ENCODE measurements around the gene PCNT. TPM values are rescaled to one million over a fixed set of nuclear protein-coding genes. Genes with fewer than 3 reads are reported as not detected.

The PCNT gene
- total RNA-seq, 4 donors from 2014 or later: 20.6 to 43.0 (median 25.5) TPM

GRCh38 chr21:46474382-46474781 is 150.4 kb downstream of the PCNT start:
- TF ChIP-seq CTCF (IDR thresholded peaks at IDR 0.05; ENCODE audit: low read depth): no peak

DNA sequence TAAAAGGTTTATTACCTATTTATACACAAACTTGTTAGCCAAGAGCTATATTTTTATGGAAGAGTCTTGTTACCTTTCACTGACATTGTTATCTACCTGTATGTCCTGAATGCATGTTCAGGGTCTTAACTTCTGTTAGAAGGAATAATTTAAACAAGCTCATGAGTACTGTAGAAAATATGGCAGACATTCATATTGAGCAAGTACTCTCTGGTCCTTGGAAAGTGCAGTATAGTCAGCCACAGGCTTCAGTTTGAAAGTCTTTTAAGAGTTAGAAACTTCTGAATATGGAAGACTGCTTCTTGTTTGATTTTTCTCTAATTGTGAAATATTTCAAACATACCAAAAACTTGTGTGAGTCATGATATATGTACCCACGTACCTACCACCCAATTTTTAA is 151.3 kb downstream of the PCNT start:
- no peak for TF ChIP-seq CTCF (IDR thresholded peaks at IDR 0.05; ENCODE audit: low read depth)

- no peak for TF ChIP-seq CTCF (IDR thresholded peaks at IDR 0.05; ENCODE audit: low read depth)
These were observed 153.8 kb downstream of the PCNT start for GRCh38 chr21:46477765-46478164.

DNA sequence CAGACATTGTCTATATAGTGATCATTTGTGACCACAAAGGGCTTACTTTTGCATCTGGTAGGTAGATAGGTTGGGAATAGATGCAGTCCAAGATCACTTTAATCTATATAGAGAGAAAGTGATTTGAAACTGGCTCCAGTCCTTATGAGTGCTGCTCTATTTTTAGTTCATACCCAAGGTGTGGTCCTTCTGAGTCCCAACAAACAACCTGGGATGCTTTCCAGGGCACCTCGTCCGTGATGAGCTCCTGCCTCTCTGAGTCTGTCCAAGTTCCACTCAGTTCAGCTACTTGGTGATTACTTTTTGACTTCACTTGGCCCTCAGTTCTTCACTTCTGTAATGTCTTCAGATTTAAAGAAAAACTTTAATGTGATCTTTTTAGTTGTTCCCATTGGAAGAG is 155.0 kb downstream of the PCNT start:
- TF ChIP-seq CTCF (IDR thresholded peaks at IDR 0.05; ENCODE audit: low read depth): no peak

- TF ChIP-seq CTCF (IDR thresholded peaks at IDR 0.05; ENCODE audit: low read depth): no peak
These were observed 156.5 kb downstream of the PCNT start for GRCh38 chr21:46480466-46480865.

- TF ChIP-seq CTCF (IDR thresholded peaks at IDR 0.05; ENCODE audit: low read depth): no peak
These were observed 158.4 kb downstream of the PCNT start for GRCh38 chr21:46482225-46482845.

- TF ChIP-seq CTCF (IDR thresholded peaks at IDR 0.05; ENCODE audit: low read depth): no peak
These were observed 158.9 kb downstream of the PCNT start for GRCh38 chr21:46482846-46483231.
